ENCODE data around the gene FOXP4. TPM values are rescaled to one million over a fixed set of nuclear protein-coding genes. Genes with fewer than 3 reads are reported as not detected.

FOXP4 gene
- total and polyA plus RNA-seq, 4 donors: 2.5 to 16.0 (median 4.3) TPM

DNA sequence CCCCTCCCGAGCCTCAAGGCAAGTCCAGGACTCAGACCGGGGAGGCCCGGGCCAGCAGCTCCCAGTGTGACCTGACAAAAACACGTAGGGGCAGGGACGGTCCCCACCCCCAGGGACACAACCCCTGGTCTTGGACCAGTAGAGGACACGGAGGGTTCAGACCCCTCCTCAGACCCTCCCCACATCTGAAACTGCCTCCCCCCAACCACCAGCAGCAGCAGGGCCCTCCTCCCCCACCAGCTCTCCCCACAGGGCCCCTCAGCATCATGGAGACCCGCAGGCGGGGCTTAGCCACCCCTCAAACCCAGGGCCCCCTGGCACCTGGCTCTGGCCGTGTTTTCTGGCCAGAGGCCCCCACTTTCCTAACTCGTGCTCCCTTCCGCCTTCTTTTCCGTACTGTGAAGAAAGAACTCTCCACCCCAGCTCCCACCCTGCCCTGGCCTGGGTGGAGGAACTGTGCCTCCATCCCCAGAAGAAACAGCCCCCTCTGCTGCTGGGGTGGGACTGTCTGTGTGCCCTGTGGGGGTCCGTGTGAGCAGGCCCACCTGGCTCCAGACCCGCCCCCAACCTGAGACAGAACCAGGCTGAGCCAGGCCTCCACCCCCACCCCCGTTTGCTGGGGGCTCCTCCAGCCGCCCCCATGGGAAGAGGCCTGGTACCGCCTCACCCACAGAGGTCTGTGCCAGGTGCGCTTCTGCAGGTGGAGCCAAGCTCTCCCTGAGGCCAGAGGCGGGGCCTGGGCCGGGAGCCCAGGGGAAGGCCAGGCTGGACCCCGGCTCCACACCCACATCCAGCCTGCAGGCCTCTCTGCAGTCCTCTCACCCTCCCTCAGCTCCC lies 53.1 kb downstream of the FOXP4 start:
- DNase-seq (ENCODE audit: low spot score): no peak
- H3K4me1 ChIP-seq (ENCODE audit: control insufficient read depth in 4 of 4, insufficient read depth in 4 of 4, low read length in 3 of 4): peaks cover 0 to 5% (median 4%) of the 10 kb centered on the region in 4 donors
- WGBS: 85% methylated on average over 21 of the region's 21 CpGs
- H3K9ac ChIP-seq (ENCODE audit: low read depth in 1 of 2, low read length in 2 of 2): no peak overlapping the region
- H3K4me3 ChIP-seq (ENCODE audit: low read depth in 1 of 3, low read length in 3 of 3): no peak overlapping the region
- peaks cover 8 to 21% (median 12%) of the 10 kb centered on the region in 4 donors for H3K36me3 ChIP-seq (ENCODE audit: control insufficient read depth in 4 of 4, insufficient read depth in 3 of 4, low read depth in 1 of 4, low read length in 3 of 4)
- H3K27me3 ChIP-seq (ENCODE audit: control insufficient read depth in 4 of 4, insufficient read depth in 4 of 4, low read length in 3 of 4): no peaks in the 10 kb centered on the region
- TF ChIP-seq, protein P1, sequence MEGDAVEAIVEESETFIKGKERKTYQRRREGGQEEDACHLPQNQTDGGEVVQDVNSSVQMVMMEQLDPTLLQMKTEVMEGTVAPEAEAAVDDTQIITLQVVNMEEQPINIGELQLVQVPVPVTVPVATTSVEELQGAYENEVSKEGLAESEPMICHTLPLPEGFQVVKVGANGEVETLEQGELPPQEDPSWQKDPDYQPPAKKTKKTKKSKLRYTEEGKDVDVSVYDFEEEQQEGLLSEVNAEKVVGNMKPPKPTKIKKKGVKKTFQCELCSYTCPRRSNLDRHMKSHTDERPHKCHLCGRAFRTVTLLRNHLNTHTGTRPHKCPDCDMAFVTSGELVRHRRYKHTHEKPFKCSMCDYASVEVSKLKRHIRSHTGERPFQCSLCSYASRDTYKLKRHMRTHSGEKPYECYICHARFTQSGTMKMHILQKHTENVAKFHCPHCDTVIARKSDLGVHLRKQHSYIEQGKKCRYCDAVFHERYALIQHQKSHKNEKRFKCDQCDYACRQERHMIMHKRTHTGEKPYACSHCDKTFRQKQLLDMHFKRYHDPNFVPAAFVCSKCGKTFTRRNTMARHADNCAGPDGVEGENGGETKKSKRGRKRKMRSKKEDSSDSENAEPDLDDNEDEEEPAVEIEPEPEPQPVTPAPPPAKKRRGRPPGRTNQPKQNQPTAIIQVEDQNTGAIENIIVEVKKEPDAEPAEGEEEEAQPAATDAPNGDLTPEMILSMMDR (IDR thresholded peaks at IDR 0.05; ENCODE audit: low read depth, low read length, missing input control): no peak
- H3K27ac ChIP-seq (ENCODE audit: low read depth in 1 of 2, low read length in 2 of 2): no peak overlapping the region
- H3K9me3 ChIP-seq (ENCODE audit: control insufficient read depth in 4 of 4, low read length in 3 of 4): no peaks in the 10 kb centered on the region

DNA sequence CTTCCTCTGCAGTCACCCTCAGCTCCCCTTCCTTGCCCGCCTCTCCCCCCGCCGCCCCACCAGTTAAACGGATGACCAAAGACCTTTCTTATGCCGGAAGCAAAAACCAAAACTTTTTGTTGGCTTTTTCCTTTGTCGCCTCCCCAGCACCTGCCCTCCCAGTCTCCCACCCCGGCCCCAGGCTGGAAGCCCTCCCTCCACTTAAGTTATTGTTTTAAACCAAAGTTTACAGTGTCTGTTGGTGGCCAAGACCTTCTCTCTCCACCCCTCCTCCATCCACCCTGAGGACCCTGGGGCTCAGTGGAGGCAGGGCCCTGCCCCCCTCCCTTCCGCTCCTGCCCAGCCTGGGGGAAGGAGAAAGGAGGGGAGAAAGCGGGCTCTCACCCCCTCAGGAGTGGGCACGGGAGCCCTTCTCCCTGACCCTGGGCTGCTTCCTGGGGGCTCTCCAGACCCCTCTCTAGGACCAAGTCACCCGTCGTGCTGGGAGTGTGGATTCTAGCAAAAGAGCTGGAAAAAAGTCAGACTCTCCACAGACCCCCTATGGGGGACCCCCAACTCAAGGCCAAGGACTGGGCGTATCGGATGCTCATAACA lies 53.8 kb downstream of the FOXP4 start:
- Histone ChIP-seq H3K36me3 (ENCODE audit: control insufficient read depth in 4 of 4, insufficient read depth in 3 of 4, low read depth in 1 of 4, low read length in 3 of 4) (peaks cover 8 to 18% (median 12%) of the 10 kb centered on the region in 4 donors), H3K4me3 (ENCODE audit: low read depth in 1 of 3, low read length in 3 of 3) (no peak overlapping the region), H3K9me3 (ENCODE audit: control insufficient read depth in 4 of 4, low read length in 3 of 4) (no peaks in the 10 kb centered on the region), H3K27ac (ENCODE audit: low read depth in 1 of 2, low read length in 2 of 2) (no peak overlapping the region), H3K9ac (ENCODE audit: low read depth in 1 of 2, low read length in 2 of 2) (no peak overlapping the region), H3K4me1 (ENCODE audit: control insufficient read depth in 4 of 4, insufficient read depth in 4 of 4, low read length in 3 of 4) (peaks cover 0 to 5% (median 4%) of the 10 kb centered on the region in 4 donors), H3K27me3 (ENCODE audit: control insufficient read depth in 4 of 4, insufficient read depth in 4 of 4, low read length in 3 of 4) (no peaks in the 10 kb centered on the region)
- no peak for DNase-seq (ENCODE audit: low spot score)
- TF ChIP-seq SP1 (IDR thresholded peaks at IDR 0.05): no peak
- TF ChIP-seq, protein P2, sequence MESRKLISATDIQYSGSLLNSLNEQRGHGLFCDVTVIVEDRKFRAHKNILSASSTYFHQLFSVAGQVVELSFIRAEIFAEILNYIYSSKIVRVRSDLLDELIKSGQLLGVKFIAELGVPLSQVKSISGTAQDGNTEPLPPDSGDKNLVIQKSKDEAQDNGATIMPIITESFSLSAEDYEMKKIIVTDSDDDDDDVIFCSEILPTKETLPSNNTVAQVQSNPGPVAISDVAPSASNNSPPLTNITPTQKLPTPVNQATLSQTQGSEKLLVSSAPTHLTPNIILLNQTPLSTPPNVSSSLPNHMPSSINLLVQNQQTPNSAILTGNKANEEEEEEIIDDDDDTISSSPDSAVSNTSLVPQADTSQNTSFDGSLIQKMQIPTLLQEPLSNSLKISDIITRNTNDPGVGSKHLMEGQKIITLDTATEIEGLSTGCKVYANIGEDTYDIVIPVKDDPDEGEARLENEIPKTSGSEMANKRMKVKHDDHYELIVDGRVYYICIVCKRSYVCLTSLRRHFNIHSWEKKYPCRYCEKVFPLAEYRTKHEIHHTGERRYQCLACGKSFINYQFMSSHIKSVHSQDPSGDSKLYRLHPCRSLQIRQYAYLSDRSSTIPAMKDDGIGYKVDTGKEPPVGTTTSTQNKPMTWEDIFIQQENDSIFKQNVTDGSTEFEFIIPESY (IDR thresholded peaks at IDR 0.05): no peak
- TF ChIP-seq HNF4G (IDR thresholded peaks at IDR 0.05): no peak
- TF ChIP-seq GABPA (IDR thresholded peaks at IDR 0.05 in 1 of 2, conservative IDR thresholded peaks at IDR 0.05 in 1 of 2): no peak
- no peak for TF ChIP-seq FOXA1 (IDR thresholded peaks at IDR 0.05)
- no peak for TF ChIP-seq EGR1 (IDR thresholded peaks at IDR 0.05; ENCODE audit: low read depth in 2 of 2)
- no peak for TF ChIP-seq YY1 (IDR thresholded peaks at IDR 0.05)
- 94% methylated on average over 14 of the region's 14 CpGs for WGBS

DNA sequence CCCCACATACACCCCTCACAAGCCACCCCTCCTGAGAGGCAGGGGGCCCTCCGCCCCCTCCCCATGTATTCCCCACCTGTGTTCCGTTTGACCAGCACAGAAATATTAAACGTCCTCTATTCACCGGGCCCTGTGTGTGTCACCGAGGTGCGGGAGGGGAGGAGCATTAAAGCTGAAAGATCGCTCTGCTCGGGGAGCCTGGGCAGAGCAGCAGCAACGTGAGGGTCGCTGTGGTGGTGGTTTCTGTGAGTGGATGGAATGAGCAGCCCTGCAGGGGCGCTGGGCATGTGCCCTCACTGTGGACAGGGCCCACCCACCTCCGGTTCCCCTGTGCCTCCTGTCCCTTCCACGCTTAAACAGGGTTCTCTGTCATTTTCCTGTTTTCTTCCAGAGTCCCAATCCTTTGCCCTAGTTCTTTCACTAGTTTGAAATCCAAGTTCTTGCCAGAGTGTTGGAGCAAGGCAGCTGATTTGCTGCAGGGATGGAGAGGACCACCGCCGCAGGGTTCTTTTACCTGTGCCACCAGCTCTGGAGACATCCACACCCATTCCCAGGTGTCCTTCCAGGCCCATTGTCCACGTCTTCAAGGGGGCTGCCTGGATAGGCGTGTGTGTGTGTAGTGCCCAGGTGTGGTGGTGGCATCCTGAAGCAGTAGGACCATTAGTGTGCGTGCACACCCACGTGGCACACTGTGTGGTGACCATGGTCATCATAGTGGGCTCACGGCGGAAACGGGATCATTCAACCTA lies 54.5 kb downstream of the FOXP4 start:
- Histone ChIP-seq H3K9ac (ENCODE audit: low read depth in 1 of 2, low read length in 2 of 2) (no peak overlapping the region), H3K4me1 (ENCODE audit: control insufficient read depth in 4 of 4, insufficient read depth in 4 of 4, low read length in 3 of 4) (peaks cover 0 to 5% (median 4%) of the 10 kb centered on the region in 4 donors), H3K27me3 (ENCODE audit: control insufficient read depth in 4 of 4, insufficient read depth in 4 of 4, low read length in 3 of 4) (no peaks in the 10 kb centered on the region), H3K4me3 (ENCODE audit: low read depth in 1 of 3, low read length in 3 of 3) (no peak overlapping the region), H3K9me3 (ENCODE audit: control insufficient read depth in 4 of 4, low read length in 3 of 4) (no peaks in the 10 kb centered on the region), H3K36me3 (ENCODE audit: control insufficient read depth in 4 of 4, insufficient read depth in 3 of 4, low read depth in 1 of 4, low read length in 3 of 4) (peaks cover 8 to 18% (median 12%) of the 10 kb centered on the region in 4 donors), H3K27ac (ENCODE audit: low read depth in 1 of 2, low read length in 2 of 2) (no peak overlapping the region)
- TF ChIP-seq, protein P3, sequence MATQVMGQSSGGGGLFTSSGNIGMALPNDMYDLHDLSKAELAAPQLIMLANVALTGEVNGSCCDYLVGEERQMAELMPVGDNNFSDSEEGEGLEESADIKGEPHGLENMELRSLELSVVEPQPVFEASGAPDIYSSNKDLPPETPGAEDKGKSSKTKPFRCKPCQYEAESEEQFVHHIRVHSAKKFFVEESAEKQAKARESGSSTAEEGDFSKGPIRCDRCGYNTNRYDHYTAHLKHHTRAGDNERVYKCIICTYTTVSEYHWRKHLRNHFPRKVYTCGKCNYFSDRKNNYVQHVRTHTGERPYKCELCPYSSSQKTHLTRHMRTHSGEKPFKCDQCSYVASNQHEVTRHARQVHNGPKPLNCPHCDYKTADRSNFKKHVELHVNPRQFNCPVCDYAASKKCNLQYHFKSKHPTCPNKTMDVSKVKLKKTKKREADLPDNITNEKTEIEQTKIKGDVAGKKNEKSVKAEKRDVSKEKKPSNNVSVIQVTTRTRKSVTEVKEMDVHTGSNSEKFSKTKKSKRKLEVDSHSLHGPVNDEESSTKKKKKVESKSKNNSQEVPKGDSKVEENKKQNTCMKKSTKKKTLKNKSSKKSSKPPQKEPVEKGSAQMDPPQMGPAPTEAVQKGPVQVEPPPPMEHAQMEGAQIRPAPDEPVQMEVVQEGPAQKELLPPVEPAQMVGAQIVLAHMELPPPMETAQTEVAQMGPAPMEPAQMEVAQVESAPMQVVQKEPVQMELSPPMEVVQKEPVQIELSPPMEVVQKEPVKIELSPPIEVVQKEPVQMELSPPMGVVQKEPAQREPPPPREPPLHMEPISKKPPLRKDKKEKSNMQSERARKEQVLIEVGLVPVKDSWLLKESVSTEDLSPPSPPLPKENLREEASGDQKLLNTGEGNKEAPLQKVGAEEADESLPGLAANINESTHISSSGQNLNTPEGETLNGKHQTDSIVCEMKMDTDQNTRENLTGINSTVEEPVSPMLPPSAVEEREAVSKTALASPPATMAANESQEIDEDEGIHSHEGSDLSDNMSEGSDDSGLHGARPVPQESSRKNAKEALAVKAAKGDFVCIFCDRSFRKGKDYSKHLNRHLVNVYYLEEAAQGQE (IDR thresholded peaks at IDR 0.05): no peak
- TF ChIP-seq SP1 (IDR thresholded peaks at IDR 0.05) (no peak), RXRA (IDR thresholded peaks at IDR 0.05) (no peak), EGR1 (IDR thresholded peaks at IDR 0.05; ENCODE audit: low read depth in 2 of 2) (no peak), FOXA1 (IDR thresholded peaks at IDR 0.05) (no peak), RAD21 (IDR thresholded peaks at IDR 0.05) (no peak), JUND (IDR thresholded peaks at IDR 0.05) (no peak), TAF1 (conservative IDR thresholded peaks at IDR 0.05) (no peak)
- TF ChIP-seq, protein P2 (IDR thresholded peaks at IDR 0.05): no peak
- DNase-seq (ENCODE audit: low spot score): no peak
- WGBS: 87% methylated on average over 22 of the region's 22 CpGs

All from liver (tissue), 9 donors.